Anterior cingulate cortex (tissue), 58 donors: Measurements from ENCODE around the gene TBP.
A peak's percentile ranks its signal among the peaks of the same experiment; 100 is the strongest.
"Not testable (repeated sequence)": the region's sequence is repeated elsewhere in the genome, so short reads cannot be mapped to it uniquely, and the experiment has no call there.

Source experiments
- DNase-seq, 58 donors: peaks; one replicate each; lab custom pipeline; 2025; lab: John Stamatoyannopoulos, UW

Gene TBP

GRCh38 chr6:170554013-170554795 is at the start of gene TBP:
Gene TBP (plus strand): TSS chr6:170554369. CDS start chr6:170557030, 2,661 bp downstream.
- DNase-seq = peak; percentile 83 to 99 (median 96)

DNA sequence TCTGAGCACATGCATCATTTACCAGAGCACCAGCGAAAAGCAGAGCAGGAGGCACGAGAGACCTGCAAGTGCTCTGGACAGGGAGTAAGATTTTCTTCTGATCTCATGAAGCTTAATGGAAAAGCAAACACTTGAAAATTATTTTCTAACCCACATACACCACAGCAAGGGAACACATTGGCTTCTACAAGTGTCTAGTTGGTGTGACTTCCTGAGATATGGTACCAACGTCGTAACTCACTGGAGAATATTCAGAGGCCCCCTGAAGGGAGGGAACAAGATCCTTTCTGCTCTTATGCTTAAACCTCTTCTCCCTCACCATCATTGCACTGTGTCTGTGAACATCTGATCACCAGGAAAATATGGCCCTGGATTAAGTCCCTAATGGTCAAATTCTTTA is 49.7 kb upstream of the TBP start:
- DNase-seq = no peak

DNA sequence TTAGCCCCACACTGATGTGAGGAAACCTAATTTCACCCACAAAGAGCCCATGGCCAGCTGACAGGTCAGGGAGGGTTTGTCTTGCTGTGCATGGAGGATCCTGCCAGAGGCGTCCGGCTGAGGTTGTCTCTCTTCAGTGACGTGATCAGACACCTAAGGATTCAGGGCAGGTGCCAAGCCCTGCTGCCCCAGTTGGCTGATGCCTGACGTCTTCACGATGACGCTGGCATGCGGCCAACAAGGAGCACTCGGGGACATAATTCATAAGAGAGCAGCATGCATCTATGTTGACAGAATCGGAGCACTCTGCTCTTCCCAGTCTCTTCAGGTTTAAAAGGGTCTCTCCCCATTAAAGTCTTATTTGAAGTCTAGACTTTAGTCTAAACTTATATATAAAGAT is 48.9 kb upstream of the TBP start:
- peak in 1 of 58 donors; percentile 21 for DNase-seq

DNA sequence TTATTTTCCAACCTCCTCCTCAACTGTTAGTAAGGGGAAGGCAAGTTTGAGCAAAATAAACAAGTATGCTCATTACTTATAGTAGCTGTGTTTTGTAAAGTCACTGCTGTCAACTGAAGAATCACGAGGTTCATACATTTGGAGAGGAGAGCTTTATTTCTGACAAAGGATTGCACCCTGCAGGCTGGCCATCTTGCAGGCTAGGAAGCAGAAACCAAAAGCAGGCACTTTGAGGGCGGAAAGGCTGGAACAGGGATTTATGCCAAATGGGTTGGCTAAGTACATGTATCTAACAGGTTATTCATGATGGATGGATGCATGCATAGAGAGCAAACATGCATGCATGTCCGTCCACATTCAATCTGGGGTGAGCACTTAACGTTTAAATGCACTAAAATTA is 47.7 kb upstream of the TBP start:
- no peak for DNase-seq

DNA sequence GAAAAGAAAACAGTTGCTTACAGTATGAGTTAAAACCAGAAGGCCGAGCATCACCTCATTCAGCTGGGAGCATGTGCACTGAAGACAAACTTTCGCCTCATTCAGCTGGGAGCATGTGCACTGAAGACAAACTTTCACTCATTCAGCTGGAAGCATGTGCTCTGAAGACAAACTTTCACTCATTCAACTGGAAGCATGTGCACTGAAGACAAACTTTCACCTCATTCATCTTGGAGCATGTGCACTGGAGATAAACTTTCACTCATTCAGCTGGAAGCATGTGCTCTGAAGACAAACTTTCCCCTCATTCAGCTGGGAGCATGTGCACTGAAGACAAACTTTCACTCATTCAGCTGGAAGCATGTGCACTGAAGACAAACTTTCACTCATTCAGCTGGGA is 46.4 kb upstream of the TBP start:
- not testable (repeated sequence) for DNase-seq

- not testable (repeated sequence) for DNase-seq
Observed at GRCh38 chr6:170508275-170508674, 45.9 kb upstream of the TBP start.

- not testable (repeated sequence) for DNase-seq
Observed at GRCh38 chr6:170508892-170509722, 45.1 kb upstream of the TBP start.

DNA sequence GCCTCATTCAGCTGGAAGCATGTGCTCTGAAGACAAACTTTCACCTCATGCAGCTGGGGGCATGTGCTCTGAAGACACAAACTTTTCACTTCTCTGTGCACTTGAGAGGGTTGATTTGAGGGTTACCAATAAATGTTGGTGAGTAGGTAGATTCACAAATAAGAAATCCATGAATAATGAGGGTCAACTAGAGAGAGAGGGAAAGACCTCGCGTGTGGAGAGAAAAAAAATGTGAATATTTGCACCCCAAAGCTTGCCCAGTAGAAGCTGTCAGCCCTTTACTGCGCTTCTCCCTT is 44.5 kb upstream of the TBP start:
- DNase-seq = no peak

DNA sequence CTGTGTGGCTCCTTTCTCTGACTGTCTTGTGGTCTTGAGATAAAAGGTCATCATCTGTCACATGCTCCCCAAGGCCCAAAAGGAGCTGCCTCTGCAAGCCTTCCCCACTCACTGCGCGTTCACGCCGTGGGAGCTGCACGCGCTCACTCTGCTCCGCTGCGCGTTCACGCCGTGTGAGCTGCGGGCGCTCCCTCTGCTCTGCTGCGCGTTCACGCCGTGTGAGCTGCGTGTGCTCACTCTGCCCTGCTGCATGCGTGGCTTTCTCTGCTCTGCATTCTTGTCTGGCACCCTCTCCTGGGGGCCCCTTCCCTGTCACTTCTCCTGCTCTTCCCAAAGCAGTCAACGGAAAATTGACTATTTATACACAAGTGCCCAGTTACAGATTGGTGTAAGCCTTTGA is 43.5 kb upstream of the TBP start:
- no peak for DNase-seq

- DNase-seq = no peak
Observed at GRCh38 chr6:170512249-170512648, 41.9 kb upstream of the TBP start.

DNA sequence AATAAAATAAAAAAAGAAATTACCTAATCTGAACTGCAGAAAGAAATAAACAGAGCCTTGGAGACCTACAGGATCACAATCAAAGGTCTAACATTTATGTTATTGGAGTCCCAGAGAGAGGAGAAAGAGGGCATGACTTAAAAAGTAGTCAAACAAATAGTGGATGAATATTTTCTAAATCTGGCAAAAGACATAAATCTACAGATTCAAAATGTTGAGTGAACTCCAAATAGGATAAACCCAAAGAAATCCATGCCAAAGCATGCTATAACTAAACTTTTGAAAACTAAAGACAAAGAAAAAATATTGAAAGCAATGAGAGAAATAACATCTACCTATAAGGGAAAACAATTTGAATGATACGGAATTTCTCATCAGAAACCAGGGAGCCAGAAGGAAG is 39.3 kb upstream of the TBP start:
- no peak for DNase-seq

- DNase-seq = peak in 3 of 58 donors; percentile 1 to 10 (median 6)
Observed at GRCh38 chr6:170516783-170517616, 37.2 kb upstream of the TBP start.

GRCh38 chr6:170522565-170523183 is 31.5 kb upstream of the TBP start:
- no peak for DNase-seq

GRCh38 chr6:170523256-170524171 is 30.7 kb upstream of the TBP start:
- DNase-seq = no peak

GRCh38 chr6:170524172-170524502 is 30.0 kb upstream of the TBP start:
- DNase-seq = peak in 3 of 58 donors; percentile 7 to 10 (median 10)

DNA sequence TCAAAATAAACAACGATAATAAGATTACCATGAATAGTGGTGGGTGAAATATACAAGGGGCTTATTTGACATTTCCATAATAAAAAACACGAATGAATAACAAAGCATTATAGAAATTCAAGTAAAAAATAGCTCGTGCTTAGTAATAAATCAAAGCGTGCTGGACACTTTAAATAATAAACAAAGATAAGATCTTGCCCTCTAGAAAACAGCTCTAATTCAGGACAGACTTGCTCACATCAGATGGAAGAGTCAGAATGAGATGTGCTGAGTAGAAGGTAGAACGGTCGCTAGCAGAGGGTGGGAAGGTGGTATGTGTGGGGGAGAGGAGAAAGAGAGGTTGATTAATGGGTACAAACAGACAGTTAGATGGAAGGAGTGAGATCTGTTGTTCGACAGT is 28.4 kb upstream of the TBP start:
- no peak for DNase-seq

- DNase-seq = not testable (repeated sequence)
Observed at GRCh38 chr6:170527995-170528394, 26.2 kb upstream of the TBP start.

DNA sequence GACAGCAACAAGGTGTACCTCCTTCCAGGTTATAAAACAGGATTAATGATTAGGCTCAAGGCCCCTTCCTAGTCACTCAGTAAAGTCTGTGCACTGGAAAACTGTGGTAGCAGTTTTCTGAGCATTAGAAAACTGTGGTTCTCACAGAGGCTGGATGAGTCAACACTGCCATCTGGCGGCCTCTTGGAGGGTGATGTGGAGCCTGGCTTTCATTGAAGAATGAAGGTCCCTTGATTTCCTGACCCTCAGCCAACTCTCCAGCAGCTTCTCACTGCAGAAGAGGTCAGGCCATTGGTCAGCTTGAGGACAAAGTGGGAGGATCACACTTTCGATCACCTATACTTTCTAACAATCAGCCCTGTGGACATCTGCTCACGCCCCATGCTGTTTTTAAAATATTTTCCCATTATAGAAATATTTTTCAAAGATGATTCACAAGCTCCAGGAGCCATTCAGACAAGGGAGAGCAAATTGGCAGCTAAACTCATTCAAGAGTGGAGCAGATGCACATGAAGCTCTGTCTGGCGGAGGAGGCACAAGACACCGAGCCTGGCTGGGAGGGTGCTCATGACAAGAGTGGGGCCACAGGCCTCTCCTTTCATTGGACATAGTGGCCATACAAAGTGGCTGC is 24.2 kb upstream of the TBP start:
- peak in 55 of 58 donors; percentile 17 to 88 (median 62) for DNase-seq

DNA sequence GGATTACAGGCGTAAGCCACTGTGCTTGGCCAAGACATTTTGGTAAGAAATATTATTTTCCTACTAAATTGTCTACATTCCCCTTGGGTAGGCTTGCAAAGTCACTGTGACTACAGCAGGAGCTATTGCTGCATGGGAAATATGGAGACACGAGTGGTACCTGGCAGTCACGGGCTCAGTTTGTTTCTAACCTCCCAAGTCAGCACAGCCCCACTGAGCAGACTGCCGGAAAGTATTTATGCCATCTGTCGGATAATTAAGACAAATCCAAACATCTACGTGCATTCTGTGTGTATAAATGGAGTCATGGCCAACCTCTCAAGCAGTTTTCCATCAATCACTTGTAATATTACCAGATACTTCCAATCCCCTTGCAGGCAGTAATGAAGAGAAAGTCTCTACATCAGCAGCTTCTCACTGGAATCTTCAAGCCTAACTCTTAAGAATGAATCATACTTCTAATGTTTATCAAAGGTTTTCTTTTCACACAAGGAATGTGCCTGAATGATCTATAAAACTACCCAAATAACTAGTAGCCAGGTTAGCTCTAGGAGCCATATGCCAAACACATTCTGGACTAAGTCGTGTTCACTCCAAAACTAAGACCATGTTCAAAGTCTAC is 21.2 kb upstream of the TBP start:
- no peak for DNase-seq
